Measurements from ENCODE around the gene MEAF6. TPM values are rescaled to one million over a fixed set of nuclear protein-coding genes. Genes with fewer than 3 reads are reported as not detected.
"Not testable (repeated sequence)": the region's sequence is repeated elsewhere in the genome, so short reads cannot be mapped to it uniquely, and the experiment has no call there.

MEAF6 gene
- total RNA-seq, 1 donor from 2014 or later = 61.5 TPM

DNA sequence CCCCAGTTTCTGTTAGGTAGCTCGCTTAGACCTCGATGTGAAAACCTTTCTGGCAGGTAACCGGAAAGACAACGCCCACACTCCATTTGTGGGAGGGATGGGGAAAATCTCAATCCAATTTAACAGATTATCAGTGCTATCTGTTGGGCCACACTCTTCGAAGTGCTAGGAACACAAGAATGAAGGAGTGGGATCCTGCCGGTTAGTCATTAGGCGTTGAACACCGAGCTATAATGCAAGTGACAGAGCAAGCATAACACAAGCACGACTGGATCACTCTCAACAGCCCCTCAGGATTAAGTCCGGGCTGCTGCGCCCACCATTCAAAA is 39.0 kb upstream of the MEAF6 start:
- Mint-ChIP-seq H3K9me3 (ENCODE audit: unreplicated experiment) (peaks cover 7% of the 10 kb centered on the region), H3K4me1 (ENCODE audit: low read depth, unreplicated experiment) (peaks cover 24% of the 10 kb centered on the region), H3K36me3 (ENCODE audit: unreplicated experiment) (no peaks in the 10 kb centered on the region), H3K27me3 (ENCODE audit: unreplicated experiment) (peaks cover 2% of the 10 kb centered on the region), H3K27ac (ENCODE audit: unreplicated experiment) (peak overlapping the region; percentile 49), H3K4me3 (ENCODE audit: unreplicated experiment) (peak overlapping the region; percentile 98)
- no peak for TF ChIP-seq CTCF (IDR thresholded peaks at IDR 0.05; ENCODE audit: partially characterized antibody, unreplicated experiment)
- DNase-seq = no peak

GRCh38 chr1:37549341-37549740 is 34.8 kb upstream of the MEAF6 start:
- H3K27me3 Mint-ChIP-seq (ENCODE audit: unreplicated experiment) = peaks cover 2% of the 10 kb centered on the region
- H3K4me3 Mint-ChIP-seq (ENCODE audit: unreplicated experiment) = no peak overlapping the region
- H3K4me1 Mint-ChIP-seq (ENCODE audit: low read depth, unreplicated experiment) = peaks cover 10% of the 10 kb centered on the region
- DNase-seq = no peak
- no peaks in the 10 kb centered on the region for H3K36me3 Mint-ChIP-seq (ENCODE audit: unreplicated experiment)
- no peak for TF ChIP-seq CTCF (IDR thresholded peaks at IDR 0.05; ENCODE audit: partially characterized antibody, unreplicated experiment)
- no peaks in the 10 kb centered on the region for H3K9me3 Mint-ChIP-seq (ENCODE audit: unreplicated experiment)
- no peak overlapping the region for H3K27ac Mint-ChIP-seq (ENCODE audit: unreplicated experiment)

DNA sequence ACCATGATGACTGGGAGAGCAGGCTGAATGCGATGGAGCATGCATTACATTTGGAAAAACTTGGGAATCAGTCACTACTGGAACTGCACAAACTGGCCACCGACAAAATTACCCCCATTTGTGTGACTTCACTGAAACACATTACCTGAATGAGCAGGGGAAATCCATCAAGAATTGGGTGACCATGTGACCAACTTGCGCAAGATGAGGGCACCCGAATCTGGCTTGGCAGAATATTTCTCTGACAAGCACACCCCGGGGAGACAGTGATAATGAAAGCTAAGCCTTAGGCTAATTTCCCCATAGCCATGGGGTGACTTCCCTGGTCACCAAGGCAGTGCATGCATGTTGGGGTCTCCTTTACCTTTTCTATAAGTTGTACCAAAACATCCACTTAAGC is 30.5 kb upstream of the MEAF6 start:
- Mint-ChIP-seq H3K27me3 (ENCODE audit: unreplicated experiment) (no peaks in the 10 kb centered on the region), H3K4me3 (ENCODE audit: unreplicated experiment) (no peak overlapping the region), H3K4me1 (ENCODE audit: low read depth, unreplicated experiment) (no peaks in the 10 kb centered on the region), H3K27ac (ENCODE audit: unreplicated experiment) (no peak overlapping the region), H3K36me3 (ENCODE audit: unreplicated experiment) (no peaks in the 10 kb centered on the region), H3K9me3 (ENCODE audit: unreplicated experiment) (no peaks in the 10 kb centered on the region)
- DNase-seq = no peak
- TF ChIP-seq CTCF (IDR thresholded peaks at IDR 0.05; ENCODE audit: partially characterized antibody, unreplicated experiment) = no peak

GRCh38 chr1:37544530-37544929 is 30.0 kb upstream of the MEAF6 start:
- DNase-seq = no peak
- Mint-ChIP-seq H3K27me3 (ENCODE audit: unreplicated experiment) (no peaks in the 10 kb centered on the region), H3K4me1 (ENCODE audit: low read depth, unreplicated experiment) (no peaks in the 10 kb centered on the region), H3K27ac (ENCODE audit: unreplicated experiment) (no peak overlapping the region), H3K9me3 (ENCODE audit: unreplicated experiment) (no peaks in the 10 kb centered on the region), H3K36me3 (ENCODE audit: unreplicated experiment) (no peaks in the 10 kb centered on the region), H3K4me3 (ENCODE audit: unreplicated experiment) (no peak overlapping the region)
- TF ChIP-seq CTCF (IDR thresholded peaks at IDR 0.05; ENCODE audit: partially characterized antibody, unreplicated experiment) = no peak

DNA sequence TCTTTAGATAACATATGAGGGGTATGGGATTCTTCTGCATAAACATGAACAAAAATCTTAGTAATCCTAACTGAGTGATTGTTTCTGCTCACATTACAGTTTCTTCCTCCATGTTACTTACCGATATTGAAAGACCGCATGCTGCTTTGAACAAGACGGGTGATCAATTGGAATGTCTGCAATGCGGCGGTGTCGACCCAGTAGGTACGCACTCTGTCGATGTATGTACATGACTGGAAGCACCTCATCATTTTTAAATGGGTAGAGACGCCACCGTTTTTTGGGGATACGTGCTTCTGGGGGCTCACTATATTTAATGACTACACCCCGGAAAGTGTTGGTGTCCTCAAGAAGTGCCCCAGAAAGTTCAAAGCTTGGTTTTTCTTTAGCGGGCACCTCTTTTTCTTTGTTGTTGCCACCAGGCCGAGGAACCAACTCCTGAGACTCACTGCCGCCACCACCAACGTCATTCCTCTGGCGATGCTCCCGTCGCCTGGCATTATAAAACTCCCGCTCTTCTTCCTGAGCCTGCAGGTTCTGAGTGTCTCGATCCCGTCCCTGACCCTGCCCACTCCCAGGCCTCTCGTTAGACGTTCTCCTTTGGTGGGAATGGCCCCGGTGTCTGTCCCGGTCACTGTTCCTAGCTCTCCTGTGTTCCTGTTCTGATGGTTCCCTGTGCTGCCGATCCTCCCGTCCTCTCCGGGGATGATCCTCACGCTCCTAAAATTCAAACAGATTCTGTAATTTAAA is 25.6 kb upstream of the MEAF6 start:
- no peaks in the 10 kb centered on the region for H3K9me3 Mint-ChIP-seq (ENCODE audit: unreplicated experiment)
- no peaks in the 10 kb centered on the region for H3K4me1 Mint-ChIP-seq (ENCODE audit: low read depth, unreplicated experiment)
- no peak overlapping the region for H3K27ac Mint-ChIP-seq (ENCODE audit: unreplicated experiment)
- DNase-seq = no peak
- no peaks in the 10 kb centered on the region for H3K27me3 Mint-ChIP-seq (ENCODE audit: unreplicated experiment)
- no peak for TF ChIP-seq CTCF (IDR thresholded peaks at IDR 0.05; ENCODE audit: partially characterized antibody, unreplicated experiment)
- no peak overlapping the region for H3K4me3 Mint-ChIP-seq (ENCODE audit: unreplicated experiment)
- H3K36me3 Mint-ChIP-seq (ENCODE audit: unreplicated experiment) = no peaks in the 10 kb centered on the region

DNA sequence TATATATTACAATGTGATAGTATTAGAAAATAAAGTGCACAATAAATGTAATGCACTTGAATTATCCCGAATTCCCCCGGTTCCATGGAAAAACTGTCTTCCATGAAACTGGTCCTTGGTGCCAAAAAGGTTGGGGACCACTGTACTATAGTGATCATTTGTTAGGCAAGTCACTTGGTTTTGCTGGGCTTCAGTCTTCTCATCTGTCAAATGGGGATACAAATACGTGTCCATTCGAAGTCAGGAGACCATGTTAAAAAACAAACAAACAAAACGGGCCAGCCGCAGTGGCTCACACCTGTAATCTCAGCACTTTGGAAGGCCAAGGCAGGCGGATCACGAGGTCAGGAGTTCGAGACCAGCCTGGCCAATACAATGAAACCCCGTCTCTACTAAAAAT is 24.6 kb upstream of the MEAF6 start:
- H3K4me3 Mint-ChIP-seq (ENCODE audit: unreplicated experiment); DNase-seq; H3K27ac Mint-ChIP-seq (ENCODE audit: unreplicated experiment); H3K36me3 Mint-ChIP-seq (ENCODE audit: unreplicated experiment); H3K9me3 Mint-ChIP-seq (ENCODE audit: unreplicated experiment); H3K27me3 Mint-ChIP-seq (ENCODE audit: unreplicated experiment); H3K4me1 Mint-ChIP-seq (ENCODE audit: low read depth, unreplicated experiment): not testable (repeated sequence)
